Colon (tissue), 2 donors: ENCODE data around the gene VSX1.

Source experiments
- FAIRE-seq: peaks from 2 replicates; lab custom pipeline; 2012; peaks lifted over from hg19 to GRCh38; lab: Jason Lieb, UNC
- donor health status: control.
- donor health status: control.

The VSX1 gene

DNA sequence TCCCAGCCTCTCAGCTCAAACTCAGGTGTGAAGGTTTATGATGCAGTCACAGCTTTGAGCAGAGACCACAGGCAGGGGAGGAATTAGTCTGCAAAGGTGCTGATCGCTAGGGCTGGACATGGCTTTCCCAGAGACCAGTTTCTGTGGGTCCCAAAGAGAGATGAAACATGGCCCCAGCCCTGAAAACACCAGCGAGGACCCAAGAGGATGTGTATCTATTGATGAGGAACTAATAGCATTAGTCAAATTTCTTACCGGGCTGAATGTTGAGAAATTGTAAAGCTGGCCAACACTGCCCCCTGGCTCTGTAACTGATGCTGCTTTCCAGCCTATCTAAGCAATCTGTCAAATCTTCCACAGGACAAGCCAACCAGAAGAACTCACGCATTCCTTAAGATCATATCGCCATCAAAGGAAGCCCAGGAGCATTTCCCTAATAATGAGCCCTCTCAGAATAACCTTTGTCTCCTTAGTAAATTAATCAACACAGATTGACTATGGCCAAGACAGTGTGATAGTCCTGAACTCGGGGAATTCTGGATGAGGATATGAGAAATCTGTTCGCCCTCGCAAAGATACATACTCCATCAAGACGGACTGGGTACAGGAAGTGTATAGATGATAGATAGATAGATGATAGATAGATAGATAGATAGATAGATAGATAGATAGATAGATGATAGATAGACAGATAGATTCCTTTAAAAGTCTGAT, 16.2 kb downstream of the VSX1 start:
- FAIRE-seq: no peak

DNA sequence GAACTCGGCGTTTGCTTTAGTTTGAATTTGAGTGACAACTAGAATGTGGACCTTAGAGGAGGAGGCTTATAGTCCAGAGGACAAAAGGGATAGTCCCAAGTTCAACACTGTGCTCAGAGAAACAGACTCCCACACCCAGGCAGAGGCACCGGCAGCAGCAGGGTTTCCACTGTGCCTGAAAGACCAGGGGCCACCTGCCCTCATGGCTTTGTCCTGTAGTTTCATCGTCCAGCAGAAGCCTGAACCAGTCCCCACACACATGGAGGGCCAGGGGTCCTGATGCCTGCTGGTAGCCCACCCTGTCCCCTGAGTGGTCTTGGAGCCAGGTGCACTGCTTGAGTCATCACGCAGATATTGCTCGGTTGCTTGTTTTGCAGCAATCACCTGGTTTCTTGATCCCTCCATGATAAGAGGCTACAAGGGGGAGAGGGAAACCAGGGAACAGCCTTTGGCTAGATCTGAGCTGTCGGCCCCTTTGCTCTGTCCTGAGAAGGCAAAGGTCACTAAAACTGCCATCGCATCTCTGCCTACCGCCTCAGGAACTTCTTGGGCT, 16.8 kb downstream of the VSX1 start:
- no peak for FAIRE-seq

DNA sequence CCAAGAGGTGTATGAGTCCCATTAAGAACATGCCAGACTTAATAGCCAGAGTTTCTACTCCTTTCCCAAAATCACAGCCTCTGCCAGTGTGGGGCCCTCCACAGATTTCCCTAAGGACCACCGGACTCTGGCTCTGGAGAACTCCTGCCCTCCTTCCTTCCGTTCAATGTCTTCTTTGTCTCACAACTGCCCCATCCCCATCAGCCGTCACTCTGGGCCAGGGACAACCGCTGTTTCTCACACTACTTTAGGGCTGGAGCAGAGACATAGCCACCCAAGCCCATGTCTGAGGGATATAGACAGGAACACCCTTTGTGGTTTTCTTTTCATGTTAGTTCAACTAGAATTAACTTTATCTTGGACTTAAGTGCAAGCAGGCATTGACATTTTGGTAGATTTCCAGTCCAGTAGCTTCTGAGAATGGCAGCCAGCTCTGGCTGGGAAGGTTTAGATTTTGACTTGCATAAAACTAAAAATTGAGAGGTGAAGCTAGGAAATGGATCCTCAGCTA, 17.3 kb downstream of the VSX1 start:
- FAIRE-seq: no peak

DNA sequence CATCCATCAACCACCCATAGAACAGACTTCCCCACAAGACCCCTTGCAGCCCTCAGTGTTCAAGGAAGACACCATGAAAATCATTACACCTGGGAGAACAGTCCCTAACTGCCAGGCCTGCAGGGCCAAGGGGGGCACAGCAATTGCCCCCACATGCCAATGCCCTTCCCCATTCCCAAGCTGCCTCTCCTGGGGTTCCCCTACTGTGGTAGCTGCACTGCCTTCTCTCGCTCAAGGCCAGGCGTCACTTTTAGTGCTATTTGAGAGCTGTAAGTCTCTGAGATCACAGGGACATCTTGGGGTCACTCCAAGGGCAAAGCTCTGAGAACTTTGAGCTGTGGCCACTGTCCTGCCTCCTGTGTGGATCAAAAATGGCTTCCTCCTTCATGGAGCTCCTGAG, 18.0 kb downstream of the VSX1 start:
- no peak for FAIRE-seq

DNA sequence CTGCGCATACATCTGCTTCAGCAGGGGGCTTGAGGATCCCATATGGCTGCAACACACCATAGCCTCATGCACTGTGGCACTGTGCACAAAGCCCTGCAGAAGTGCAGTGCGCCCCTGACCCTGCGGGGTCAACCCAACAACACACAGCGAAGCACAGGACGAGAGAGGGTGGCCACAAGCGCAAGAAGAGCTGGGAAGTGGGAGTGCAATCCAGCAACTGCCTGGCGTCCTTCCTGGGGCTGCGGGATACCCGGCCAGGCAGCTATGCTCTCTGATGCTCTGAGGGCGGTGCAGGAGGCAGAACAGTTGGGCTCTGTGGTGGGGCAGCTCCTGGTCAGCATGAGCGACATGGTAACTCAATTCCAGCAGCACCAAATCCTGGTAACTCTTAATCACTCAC, 18.4 kb downstream of the VSX1 start:
- FAIRE-seq: no peak

DNA sequence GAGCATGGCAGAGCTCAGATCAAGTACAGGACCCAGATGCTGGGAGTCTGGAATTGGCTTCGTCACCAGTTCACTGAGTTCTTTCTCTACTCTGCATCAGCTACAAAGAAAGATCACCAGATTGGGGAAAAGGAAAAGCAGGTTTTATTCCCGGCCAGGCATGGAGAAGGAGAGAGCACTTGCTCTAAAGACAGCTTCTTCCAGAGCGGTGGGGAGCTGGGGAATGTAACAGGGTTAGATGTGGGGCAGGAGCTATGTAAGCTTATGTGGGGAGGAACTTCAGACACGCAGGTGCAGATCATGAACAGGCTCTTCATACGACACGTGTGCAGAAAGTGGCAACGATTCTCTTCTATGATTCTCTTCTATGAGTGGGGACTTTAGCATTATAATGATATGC, 19.1 kb downstream of the VSX1 start:
- FAIRE-seq: no peak

DNA sequence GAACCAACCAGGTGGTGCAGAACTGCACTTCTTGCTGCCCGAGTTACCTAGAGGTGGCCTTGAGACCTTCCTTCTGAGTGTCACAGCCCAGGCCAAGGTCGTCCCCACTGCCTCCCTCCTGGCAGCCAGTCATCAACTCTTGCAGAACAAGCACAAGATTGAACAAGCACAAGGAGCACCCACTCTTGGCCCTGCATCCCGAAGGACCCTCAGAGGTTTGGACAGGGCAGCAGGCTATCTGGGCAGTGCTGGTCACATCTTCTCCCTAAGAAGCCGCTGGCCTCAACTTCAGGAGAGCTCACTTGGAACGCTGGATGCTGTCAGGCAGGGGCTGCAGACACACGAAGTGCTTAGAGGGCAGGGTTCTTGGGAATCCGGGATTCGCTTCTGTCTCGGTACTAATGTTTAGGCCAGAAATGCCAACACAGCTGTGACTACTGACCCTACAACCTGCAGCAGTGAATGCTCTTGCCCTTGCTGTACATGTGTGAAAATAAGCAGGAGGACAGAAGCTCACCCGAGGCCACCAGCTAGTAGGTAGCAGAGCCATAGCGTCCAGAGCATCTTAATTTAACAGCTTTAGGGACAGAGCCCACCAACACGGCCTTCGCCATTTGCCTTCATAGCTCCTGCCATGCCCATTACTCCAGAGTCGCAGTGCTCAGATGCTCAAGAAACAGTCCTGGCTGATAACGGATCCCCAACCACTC, 20.0 kb downstream of the VSX1 start:
- no peak for FAIRE-seq

DNA sequence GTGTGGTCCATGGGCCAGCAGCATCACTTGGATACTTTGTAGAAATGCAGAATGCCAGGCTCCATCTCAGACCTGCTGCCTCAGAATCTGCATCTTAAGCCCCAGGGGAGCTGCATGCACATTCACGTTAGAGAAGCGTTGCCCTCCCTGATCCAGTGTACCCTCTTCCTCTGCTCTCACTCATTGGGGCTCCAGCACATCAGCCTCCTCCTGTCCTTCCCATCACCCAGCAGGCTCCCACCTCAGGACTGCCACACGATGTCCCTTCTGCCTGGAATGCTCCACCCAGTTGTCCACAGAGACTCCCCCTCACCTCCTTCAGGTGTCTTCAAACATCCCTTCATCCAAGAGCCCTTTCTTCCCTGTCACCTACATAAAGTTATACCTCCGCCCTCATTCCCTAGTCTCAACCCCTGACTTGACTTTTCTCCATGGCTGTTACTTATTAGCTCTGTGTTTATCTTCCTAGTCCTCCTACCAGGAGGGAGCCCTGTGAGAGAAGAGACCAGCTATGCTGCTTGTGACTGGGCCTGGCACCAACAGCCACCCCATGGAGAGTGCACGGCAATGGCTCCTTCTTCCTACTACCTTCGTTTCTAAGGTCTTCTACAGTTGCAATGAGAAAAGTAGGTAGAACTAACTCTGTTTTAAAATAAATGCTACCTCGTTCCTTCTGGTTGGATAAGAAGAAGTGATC, 20.7 kb downstream of the VSX1 start:
- no peak for FAIRE-seq

DNA sequence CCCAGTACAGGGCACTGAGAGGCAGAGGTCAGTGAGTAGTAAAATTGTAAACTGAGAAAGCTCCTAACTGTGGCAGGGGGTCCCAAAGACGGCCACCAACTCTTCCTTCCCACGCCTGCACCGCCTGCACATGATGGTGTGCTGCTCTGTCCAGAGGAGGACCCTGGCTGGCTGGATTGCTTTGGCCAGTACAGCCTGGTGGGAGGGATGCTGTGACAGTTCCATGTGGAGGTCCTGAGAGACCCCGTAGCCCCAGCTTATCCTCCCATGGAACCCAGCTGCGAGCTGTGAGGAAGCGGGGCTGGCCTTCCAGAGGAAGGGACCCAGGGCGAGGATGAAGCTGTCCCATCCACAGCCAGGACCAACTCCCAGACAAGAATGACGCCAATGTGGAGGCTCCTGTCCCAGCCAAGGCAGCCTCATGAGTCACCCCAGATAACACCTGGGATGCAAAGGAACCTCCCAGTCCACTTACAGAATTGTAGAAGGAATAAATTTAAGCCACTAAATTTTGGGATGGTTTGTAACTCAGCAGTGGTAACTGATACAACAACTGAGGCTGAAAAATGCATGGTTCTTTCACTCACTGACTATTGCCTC, 22.0 kb downstream of the VSX1 start:
- no peak for FAIRE-seq

DNA sequence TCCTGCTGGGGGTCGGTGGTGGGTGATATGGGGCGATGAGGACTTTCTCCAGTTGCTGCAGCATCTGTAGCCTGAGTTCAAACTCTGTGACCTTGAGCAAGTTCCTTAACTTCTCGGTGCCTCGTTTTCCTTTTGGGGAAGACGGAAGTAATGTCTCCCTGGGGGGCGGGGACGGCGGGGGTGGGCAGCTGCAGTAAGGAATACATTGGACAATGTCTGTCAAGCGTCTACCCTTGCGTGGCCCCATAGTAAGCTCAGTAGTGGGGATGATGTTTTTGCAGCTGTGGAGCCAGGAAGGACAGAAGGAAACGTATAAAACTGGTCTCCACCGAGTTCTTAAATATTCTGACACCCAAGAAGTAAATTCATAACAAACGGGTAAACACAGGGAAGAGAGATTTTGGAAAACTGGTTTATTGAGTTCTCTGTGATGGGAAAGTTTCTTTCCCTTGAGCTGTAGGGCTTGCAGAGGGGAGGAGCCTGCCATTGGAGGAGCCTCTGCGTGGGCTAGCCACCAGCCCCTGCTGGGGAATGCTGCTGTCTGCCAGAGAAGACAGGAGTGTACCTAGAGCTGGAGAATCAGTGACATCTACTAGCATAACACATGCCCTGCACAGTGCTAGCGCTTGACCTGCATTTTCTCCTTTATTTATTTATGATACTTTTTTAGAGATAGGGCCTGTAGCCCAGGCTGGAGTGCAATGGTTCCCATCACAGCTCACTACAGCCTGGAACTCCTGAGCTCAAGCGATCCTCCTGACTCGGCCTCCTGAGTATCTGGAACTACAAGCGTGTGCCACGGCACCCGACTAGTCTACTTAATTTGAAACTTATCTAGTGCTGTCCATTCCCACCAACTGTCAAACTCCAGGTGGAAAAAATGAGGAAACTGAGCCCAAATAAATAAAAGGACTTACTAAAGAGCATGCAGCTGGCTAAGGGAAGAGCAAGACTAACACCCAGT, 22.8 kb downstream of the VSX1 start:
- FAIRE-seq: no peak

DNA sequence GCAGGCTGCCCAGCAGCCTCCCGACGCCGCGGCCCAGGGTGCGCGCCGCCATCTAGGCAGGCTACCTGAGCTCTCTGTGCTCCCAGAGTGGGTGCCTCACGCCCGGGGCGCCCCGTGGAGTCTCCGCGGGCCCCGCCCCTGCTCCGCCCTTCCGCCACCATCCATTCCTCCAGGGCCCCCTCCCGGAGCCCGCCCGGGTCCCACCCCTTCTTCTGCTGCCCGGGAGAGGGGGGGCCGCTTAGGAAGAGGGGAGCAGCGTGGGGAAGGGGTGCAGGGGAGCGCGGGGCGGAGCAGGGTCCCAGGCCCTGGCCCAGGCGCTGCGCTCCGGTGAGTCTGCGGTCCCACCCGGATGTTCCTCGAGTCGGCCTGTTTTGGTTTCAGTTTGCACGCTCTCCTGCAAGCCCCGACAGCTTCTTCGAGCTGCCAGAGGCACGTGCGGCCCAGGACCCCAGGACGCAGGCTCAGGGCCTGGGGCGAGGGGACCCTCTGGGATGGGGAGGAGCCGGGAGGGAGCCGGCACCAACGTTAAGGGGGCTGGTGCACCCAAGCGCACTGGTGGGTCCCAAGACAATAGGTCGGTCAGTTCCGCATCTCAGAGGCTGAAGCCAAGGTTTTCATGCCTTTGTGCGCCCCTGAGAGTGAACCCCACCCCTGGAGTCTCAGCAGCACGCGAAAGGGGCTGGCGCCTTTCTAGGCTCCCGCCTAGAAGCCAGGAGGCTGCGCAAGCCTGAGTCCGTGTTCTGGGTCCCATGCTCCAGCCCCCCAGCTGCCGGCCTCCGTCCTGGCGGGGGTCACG, 23.7 kb downstream of the VSX1 start, which contains the start of gene ACSS1:
Gene ACSS1, minus strand, starts transcription at position 89 of the 796 bp plus-strand sequence. Its CDS starts 37 bp downstream, at position 52.
- FAIRE-seq: no peak

DNA sequence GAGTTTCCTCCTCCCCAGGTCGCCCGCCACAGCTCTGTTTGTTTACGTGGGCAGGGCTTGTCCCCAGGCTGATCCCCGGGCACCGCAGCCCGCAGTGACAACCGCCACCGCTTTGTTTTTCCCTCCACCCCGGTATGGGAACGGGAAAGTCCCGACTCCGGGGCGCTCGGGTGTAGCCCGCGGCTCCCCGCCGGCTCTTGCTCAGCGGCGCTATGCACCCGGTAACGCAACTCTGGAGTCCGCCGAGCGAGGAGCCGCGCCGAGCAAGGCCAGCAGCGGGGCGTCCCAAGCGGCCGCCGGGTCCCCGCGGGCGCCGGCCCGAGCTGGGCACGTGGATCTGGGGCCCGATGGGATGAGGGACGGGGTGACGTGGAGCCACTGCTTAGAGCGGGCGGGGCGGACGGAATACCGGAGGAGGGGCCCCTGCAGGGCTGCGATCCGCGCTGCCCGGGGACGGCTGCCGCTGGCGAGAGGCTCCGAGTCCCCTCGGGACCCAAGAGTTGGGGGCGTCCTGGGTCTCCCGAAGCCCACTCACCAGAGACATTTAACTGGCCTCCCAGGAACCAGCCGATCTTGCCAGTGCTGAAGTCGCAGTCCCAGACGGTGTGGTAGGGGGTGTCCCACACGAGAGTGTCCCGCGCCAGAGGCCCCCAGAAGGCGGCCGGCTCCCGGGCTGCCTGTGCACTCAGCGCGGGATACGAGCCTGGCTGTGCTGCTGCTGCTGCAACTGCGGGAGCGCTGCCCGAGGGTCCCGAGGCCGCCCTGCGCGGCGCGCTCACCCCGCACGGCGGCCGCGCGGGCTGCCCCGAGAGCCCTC, 24.5 kb downstream of the VSX1 start:
- FAIRE-seq: no peak

DNA sequence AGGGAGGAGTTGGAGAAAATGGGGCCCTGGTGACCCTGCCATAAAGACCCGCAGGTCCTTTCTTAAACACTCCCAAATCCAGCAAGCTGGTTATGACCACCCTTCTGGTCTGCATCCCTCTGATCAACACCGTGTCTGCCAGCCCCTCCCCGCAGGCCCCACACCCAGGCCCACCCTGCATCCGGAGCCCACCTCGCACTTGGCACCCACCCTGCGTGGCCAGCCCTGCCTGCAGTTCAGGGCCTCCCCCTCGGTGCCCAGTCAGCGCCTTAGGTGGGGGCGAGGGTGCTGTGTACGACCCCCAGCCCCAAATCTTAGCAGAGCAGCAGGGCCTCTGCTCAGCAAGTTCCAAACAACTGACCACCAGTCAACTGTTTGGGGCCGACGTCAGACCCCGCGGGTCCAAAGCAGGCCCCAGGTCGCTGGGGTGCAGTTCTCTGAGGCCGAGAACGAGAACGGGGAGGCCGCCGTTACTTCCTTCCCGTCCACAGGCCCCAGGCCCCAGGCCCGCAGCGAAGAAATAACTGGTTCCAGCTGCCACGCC, 25.2 kb downstream of the VSX1 start:
- no peak for FAIRE-seq

DNA sequence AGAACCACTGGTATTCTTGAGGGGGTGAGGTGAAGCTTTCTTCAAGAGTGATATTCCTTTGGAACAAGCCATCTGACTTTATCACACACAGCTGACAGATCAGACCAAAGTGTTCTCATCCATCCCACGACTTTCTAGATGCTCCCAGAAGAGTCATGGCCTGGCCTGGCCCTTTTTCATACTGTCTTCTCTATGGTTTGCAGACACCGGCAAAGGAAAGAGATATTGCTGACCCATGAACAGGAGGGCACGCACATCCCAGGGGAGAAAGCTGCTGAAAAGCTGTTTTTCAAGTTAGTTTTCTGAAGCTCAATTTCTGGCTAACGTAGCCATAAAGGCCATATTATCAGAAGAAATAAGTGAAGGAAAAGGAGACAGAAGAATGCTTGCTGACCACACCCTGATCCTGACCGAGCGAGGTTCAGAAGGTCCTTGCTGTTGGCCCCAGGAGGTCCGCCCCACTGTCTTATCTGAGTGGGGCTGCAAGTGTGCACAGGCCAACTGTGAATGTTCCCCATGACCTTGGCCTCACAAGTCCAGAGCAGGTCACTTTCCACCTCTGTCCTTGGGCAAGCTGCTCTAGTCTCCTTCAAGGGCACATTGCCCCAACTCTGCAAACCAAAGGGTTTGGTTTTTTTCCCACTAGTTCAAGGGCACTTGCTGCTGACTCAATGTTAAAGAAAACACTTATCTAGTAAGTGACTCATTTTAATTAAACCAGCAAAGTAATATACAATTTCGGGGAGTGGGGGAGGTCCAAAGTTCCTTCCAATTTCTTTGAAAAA, 26.0 kb downstream of the VSX1 start:
- no peak for FAIRE-seq

DNA sequence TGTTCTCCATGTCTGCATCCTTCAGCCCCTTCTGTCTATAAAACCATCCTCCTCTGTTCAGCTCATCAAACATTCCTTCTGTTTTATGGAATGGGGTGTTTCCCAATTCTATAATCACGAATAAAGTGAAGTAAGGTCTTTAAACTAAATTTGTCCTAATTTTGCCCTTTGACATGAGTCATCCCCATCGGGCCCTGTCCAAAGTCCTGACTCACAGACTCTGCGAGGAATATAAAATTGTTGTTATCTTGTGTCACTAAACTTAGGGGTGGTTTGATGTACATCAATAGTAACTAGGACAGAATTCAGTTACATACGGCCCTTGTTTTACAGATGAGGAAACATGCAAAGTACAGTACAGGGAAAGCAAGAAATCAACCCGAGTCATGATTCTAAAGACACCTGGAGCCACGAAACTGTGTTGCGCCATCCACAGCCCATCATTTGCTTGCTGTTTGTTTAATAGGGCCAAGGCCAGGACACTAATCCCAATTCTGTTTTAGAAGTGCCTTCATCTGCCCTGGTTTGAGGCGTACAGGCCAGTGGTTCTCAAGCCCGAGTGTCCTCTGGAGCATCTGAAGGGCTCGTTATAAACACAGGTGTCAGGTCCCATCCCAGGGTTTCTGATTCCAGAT, 26.8 kb downstream of the VSX1 start:
- no peak for FAIRE-seq

DNA sequence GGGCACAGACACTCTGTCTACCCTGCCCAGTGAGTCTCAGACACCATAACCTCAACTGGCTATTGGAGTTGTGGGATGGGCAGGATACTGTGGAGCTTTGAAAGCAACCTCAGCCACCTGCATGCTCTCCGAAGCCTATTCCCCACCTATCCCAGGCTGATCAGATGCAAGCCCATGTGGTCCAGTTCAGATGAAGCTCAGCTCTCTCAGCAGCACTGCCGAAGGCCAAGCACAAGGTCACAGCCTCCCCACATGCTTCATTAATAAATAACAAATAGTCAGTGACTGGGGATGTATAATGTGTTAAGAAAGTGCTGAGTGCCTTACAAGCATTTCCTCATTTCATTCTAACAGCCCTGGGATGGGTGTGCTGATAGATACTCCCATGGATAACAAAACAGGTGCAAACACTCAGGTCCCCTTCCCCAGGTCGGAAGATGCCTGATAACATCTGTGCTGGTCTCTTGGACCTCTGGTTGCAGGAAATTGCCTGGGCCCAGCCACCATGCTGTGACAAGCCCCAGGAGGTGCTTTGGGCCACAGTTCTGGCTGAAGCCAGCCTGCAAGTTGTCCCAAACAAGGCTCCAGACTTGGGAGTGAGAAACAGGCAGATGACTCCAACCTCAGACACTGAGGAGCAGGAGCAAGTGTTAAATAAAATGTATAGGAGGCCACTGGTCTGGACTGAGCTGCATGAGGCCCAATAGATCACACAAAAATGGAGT, 27.7 kb downstream of the VSX1 start:
- FAIRE-seq: no peak
